A172 (cell line): ENCODE measurements around the gene NAA80. TPM values are rescaled to one million over a fixed set of nuclear protein-coding genes. Genes with fewer than 3 reads are reported as not detected.
"Not testable (repeated sequence)": the region's sequence is repeated elsewhere in the genome, so short reads cannot be mapped to it uniquely, and the experiment has no call there.

Source experiments
- DNase-seq: peaks from one replicate; pipeline ENCODE4 v3.0.0-alpha.2; 2015; ENCODE audit warnings: low spot score
- total RNA-seq: library from RNA; depleted of rRNA; stranded (reverse); fragments of >200 nt; shearing (Covaris generic); gene quantifications from 2 replicates; pipeline ENCODE4 v1.2.3, GENCODE V29; 2014

Gene NAA80
- total RNA-seq, 1 experiment from 2014 or later: 8.5 TPM

DNA sequence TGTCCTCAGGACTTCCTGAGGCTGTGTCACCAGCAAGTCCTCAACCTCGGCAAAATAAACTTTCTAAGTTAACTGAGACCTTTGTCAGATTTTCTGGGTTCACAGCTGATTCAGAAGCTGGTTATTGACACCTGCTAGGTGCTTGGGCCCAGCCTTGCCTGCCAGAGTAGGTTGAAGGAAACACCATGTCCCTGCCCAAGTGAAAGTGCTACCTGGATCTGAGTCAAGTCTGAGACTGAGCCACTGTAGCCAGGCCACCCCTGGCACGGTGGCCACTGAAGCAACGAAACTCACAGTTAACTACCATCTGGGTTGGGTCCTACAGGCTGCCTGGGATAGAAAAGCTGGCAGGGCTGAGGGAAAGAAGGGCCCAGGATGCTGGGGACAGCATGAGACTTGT, 15.1 kb upstream of the NAA80 start:
- no peak for DNase-seq

DNA sequence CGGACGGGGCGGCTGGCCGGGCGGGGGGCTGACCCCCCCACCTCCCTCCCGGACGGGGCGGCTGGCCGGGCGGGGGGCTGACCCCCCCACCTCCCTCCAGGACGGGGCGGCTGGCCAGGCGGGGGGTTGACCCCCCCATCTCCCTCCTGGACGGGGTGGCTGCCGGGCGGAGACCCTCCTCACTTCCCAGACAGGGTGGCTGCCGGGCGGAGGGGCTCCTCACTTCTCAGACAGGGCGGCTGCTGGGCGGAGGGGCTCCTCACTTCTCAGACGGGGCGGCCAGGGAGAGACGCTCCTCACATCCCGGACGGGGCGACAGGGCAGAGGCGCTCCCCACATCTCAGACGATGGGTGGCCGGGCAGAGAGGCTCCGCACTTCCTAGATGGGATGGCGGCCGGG, 12.8 kb upstream of the NAA80 start:
- not testable (repeated sequence) for DNase-seq

DNA sequence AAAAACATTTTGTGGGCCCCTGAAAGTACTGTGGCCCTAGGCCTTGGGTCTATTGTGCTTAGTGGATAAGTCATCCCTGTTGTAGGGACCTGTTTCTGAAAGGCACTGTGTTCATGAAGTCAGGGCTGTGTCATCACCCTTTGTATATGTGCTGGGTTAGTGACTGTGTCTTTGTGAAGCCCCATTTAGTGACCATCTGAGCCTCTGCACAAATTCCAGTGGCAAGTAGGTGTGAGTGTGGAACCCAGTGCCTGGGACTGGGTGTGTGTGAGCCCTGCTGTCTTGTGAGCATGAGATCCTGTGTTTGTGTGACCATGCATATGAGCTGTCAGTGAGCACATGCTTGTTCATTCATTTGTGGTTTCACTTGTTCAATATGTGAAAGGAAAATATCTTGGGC, 5.4 kb upstream of the NAA80 start:
- no peak for DNase-seq

DNA sequence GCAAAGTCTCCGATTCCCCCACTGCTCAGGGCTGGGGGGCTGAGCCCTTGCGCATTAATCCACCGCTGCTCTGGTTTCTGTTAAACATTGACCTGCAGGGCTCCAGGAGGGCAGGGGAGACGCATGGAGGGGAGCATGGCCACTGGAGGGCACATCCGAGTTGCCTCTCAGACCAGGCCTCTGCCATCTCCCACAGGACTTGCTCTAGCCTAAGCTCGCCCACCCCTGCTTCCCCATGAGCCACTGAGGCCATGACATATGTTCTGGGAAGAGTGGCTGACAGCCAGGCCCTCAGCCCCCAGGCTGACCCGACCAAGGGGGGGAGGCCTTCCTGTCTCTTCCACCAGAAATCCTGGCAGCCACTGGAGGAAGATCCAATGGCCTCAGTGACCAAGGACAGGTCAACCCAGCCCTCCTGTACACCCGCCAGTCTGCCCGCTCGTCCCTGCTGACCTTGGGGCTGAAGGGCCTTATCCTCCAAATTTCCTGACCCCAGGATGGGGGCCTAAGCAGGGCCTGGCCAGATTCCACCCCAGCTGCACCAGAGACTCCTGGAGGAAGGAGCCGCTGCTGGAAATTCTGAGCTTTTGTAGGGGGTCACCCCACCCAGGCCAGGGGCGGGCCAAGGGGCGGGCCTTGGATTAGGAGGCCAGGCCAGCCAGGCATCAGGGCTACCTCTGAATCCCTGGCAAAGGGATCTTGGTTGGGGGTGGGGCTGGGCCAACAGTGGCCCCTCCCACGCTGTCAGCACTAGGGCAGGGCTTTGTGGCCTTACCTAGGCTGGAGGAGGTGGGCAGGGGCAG, 4.0 kb upstream of the NAA80 start, which contains the start of gene HYAL1:
HYAL1 (minus strand) TSS at position 562 of the 803 bp plus-strand sequence. CDS start 618 bp downstream, outside the sequence.
- no peak for DNase-seq

DNA sequence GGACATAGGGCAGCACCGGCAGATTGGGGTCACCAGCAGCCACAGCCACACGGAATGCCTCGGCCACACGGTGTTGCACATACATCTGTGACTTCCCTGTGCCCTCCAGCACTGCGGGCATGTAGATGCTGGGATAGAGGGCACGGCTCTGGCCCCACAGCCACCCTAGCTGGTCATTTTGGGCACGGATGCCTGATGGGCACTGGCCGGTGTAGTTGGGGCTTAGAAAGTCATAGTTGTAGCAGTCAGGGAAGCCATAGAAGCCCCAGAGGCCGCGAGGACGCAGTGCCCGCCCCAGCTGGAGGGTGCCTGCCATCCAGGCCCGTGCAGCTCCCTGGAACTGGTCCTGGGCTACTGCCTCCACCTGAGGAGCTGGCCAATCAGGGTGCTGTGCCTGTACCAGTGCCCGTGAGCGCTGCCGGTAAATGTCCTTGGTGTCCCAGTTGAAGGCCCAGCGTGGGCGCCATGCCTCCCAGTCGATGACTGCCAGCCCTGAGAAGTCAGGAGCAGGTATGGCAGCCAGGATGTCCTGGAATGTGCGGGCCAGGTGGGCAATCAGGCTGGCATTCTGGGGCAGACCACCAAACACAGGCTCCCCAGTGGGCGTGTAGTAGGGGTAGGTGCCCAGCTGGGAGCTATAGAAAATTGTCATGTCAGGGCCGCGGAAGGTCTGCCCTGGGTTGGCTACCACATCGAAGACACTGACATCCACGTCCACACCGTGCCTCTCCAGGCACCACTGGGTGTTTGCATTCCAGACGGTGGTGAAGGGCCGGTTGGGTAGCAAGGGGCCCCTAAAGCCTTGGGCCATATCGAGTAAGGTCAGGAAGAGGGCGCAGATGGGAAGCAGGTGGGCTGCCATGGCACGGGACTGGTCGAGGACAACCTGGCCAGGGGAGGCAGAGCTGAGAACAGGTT, 3.1 kb upstream of the NAA80 start:
- no peak for DNase-seq

DNA sequence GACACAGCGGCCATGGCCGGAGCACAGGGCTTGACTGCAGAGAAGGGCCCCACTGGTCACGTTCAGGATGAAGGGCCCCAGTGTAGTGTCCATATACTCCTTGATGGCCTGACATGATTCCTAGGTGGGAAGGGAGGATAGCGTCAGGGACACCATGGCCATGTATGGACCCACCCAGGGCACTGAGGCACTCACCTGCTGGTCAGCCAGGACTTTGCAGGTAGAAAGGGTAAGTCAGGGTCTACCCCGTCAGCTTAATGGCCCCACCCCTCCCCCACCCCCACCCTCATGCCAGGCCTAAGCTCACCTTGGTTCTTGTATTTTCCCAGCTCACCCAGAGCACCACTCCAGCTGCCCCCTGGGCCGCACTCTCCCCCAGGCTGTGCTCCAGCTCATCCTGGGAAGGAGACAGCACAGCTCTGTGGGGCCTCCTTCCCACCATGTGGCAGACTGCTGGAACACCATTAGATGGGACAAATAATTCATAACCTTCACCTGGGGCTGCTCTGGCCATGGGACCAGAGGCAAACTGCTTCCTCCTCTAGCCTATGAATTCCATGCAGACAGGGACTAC, 1.6 kb upstream of the NAA80 start:
- no peak for DNase-seq

DNA sequence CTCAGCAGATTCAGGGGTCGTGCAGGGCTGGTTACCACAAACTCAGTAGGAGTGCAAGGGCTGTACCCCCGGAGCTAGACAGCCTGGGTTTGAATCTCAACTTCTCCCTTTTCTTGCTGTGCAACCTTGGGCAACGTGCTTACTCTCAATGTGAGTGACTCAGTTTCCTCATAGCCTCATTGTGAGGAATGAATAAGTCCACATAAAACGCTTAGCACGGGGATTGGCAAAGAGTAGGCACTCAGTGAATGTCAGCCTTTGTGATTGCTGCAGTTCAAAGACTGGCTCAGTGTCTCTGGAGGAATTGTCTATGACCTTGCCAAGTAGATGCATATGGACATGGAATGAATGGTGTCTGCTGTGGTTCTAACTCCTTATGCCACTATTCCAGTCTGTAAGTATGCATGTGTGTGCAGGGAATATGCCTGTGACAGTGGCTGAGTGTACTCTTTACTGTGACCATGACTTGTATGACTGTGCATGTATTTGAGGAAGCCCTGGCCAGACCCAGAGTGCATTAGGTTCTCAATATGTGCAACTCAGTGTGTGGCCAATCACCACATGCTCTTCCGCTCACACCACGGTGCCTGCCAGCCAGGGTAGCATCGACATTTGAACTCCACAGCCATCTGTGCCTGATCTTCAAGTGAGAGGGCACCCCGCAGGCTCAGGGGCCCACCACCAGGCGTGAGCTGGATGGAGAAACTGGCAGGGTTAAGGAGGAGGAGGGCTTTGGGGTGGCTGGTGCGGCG, 900 bp upstream of the NAA80 start:
- no peak for DNase-seq

DNA sequence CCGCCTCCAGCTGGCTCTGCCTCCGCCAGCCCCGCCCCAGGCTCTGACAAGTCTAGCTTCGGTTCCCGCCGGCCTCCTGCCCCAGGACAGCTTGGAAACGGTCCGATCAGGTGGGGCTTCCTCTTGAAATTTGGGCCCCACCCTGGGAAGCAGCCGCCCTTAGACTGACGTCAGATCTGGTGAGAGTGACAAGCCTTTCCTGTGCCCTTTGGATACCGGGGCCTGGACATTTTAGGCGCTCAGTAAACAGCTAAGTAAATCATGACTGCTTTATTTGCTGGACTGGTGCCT, 378 bp upstream of the NAA80 start:
- no peak for DNase-seq

DNA sequence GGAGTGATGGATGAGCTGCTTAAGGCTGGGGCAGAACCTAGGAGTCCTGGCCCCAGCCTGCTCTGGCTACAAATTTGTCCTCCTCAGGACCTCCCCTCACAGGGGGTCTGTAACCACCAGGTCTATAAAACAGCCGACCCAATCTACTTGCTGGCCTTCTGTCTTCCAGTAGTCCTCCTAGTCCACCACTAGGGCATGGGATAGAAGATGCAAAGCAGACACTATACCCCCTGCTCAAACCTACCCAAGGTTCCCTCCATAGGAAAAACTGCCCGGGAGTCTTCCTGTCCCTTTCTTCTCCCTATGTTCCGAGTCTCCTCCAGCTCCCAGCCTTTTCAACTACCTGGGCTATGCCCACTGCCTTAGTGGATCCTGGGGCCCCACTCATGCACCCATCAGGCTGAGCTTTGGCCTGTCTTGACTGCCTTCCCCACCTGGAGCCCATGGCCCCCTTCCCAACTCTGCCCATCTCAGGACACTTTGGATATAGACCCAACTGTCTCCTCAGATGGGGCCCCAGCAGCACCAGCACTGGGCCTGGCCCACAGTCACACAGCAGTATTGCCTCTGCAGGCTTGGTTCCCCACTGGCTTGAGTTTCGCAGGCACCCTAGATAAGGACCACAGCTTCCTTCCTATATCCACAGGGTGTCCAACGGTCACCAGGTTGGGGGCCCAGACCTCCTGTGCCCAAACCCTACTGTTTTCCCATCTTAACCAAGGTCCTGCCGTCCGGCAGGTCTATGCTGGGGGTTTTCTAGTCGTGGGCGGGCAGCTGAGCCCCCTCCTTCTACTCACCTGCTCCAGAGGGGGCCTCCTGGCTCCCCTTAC, 1.1 kb downstream of the NAA80 start:
- no peak for DNase-seq

DNA sequence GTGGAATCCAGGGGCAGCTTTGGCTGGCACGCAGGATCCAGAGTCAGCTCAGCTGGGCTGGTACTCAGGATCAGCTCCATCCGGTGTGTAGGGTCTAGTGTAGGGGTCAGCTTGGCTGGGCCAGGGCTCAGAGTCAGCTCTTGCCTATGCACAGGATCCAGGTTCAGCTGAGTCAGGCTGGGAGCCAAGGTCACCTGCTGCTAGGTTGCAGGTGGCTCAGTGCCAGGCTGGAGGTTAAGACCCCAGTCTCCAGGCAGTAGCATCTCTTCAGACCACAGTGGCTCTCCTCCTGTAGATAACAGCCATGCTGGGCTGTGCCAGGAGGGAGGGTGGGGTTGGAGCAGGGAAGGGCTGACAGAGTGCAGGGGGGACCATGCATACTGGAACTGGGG, 1.8 kb downstream of the NAA80 start:
- DNase-seq: no peak

DNA sequence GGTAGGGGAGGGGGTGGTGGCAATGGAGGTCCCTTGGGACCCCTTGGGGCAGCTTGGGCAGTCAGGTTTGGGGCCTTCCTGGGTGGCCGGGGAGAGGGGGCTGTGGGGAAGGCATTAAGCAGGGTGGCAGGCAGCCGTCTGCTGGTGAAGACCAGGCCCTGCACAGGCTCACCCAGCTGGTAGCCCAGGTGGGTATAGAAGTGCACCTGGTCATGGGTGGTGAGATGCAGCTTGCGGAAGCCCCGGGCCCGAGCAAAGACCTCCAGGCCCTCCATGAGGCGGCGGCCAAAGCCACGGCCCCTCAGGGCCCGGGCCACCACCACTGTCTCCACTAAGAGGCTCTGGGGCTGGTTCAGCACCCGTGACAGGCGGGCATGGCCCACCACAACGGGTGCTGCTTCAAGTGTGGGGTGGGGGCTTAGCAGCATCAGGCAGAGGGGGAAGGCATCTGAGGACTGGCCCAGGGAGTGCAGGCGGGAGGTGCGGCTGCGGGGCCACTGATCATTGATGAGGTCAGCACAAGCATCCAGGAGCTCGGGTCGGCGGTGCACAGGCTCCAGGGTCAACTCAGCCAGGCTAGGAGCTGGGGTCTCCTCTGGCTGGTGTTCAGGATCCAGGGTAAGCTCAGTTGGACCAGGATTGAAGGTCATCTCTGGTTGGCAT, 2.4 kb downstream of the NAA80 start:
- no peak for DNase-seq

DNA sequence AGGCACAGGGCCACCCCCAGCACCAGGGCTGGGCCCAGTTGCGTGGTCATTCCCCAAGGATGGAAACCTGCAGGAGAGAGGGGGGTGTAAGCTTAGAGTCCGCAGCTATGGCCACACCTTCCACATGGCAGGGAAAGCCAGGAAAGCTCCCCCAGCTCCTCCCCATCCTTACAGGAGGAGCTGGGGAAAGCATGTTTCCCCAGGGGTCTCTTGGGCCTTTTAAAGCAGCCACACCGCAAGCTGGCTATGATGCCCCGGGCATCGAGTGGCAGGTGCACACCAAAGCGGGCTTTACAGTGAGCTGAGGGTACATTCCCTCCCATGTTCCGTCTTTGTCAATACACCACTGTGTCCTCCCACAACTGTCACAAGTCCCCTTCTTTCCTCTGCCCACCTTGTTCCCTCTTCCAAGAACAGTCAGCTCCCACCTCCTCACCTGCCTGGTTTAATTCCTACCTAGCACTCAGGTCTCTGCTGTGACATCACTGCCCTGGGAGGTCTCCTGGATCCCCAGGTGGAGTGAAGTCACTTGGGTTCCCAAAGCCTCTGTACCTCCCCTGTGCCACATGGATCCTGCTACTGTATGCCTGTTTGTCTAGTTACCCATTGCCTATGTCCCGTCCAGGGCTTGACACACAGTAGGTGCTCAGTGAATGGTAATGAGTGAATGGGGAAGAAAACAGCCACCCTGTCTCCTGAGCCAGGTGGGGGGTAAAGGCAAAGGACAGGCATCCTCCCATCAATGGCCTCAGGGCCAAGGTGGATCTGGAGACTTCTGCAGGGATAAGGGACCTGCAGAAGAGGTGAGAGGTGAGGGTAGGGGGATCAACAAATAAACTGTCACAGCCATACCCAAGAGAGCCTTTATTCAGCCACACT, 3.4 kb downstream of the NAA80 start:
- DNase-seq: no peak

DNA sequence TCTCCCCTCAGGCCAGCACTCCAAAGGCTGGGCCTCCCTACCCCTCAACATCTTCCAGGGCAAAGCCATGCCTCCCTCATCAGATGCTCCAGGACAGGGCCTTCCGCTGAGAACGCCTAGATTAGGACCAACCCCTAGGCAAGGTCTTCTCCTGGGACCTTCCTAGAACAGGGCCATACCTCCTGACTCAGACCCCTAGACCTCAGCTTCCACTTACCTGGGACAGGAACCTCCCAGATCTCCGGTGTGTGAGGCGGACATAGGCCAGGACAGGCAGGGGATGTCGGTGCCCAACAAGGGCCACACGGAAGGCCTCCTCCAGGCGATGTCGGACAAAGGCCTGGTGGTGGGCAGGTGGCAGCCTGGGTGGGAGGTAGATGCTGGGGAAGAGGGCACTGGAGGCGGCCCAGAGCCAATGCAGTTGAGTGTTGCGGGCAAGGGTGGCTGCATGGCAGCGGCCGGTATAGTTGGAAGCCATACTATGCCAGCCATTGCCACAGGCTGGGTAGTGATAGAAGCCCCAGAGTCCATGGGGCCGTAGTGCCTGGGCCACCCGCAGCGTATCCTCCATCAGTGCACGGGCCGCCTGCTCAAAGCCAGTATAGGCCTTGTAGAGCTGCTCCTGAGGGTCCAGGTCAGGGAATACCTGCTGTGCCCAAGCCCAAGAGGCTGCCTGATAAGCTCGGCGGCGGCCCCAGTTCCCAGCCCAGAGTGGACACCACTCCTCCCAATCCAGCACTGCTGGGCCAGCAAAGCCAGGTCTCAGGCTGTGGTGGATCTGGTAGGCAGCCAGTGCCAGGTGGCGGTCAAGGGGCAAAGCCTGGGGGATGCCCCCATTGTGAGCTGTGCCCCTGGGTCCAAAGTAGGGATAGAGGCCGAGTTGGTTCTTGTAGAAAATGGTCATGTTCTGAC, 4.5 kb downstream of the NAA80 start:
- no peak for DNase-seq

DNA sequence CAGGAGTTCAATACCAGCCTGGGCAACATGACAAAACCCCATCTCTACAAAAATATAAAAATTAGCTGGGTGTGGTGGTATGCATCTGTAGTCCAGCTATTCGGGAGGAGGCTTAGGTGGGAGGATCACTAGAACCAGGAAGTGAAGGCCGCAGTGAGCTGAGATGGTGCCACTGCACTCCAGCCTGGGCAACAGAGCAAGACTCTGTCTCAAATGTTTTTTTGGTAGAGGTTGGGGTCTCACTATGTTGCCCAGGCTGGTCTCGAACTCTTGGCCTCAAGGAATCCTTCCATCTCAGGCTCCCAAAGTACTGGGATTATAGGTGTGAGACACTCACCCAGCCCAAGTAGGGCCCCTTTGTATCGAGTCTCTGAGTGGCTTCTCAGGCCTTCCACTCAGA, 5.1 kb downstream of the NAA80 start:
- DNase-seq: no peak

DNA sequence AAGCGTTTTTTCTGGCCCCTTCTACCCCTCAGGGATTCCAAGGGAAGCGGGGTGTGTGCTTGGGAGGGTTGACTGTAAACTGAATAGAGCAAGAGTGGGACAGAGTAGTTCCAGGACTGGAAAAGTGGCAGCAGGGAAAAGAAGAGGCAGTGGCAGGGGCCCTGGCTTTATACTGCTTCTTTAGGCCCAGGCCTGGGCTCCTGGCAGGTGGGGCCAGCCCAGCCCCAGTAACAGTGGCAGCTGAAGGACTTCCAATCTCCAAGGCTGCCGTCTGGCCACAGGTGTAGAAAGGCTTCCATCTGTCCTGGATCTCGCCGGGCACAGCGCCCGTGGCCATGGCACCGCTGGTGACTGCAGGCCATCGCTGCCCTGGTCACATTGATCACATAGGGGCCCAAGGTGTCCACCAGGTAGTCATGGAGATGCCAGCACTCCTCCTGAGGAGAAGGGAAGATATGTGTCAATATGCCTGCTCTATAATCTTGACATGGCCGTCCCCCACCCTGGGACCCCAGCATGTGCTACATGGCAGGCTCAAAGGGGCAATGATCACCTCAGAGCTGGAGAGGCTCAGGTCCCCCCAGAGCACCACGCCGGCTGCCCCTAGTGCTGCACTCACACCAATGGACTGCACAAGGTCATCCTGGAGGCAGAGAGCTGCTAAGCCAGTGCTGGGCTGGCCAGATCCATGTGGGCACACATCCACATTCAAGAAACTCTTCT, 6.0 kb downstream of the NAA80 start:
- DNase-seq: no peak

DNA sequence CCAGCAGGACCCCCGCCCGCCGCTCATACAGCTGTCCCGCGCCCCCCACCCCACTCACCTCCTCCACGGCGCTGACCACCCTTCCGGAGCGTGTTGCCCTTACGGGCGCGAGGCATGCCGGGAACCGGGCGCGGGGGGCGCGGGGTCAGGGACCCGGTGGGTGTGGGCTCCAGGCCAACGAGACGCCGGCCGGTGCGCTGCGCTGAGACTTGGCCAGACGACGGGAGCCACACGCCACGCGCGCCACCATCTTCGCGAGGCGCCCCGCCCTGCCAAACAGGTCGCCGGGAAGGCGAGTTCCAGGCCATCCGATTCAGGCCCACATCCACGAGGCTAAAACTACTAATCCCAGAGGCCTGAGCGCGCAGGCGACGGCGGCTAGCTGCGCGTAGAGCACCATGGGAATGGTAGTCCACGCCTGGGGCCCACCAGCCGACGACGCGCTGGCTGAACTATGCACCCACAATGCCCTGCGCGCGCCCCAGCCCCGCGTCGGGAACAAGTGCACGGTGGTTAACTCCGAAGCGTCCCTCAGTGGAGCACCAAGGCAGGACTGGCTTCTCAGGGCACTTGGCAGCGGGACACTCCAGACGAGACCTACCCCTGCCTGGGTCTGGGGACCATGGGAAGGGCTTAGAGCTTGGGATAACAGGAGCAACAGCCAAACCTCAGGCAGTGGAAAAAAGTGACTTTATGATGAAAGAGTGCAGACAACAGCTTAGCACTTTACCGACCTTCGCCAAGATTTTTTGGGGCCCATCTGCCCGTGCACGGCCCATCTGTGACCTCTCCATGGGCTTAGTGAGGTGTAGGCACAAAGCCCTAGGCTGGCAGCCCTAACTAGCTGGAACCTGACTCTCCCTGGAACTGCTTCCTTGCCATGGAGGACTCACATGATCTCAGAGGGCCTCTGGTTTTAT, 6.8 kb downstream of the NAA80 start, which contains the start of gene IFRD2:
IFRD2 (minus strand) TSS at position 271 of the 920 bp plus-strand sequence; CDS start at position 116, 155 bp downstream.
- peak; percentile 95 for DNase-seq
